Measurements from ENCODE around the gene TRIM44.

TRIM44 gene

GRCh38 chr11:35655856-35656255 is 6.7 kb upstream of the TRIM44 start:
- Histone ChIP-seq H3K9me3 (ENCODE audit: control insufficient read depth, low read length) (no peaks in the 10 kb centered on the region), H3K27ac (no peak overlapping the region), H3K4me2 (ENCODE audit: low read length) (no peak overlapping the region), H3K79me2 (no peaks in the 10 kb centered on the region), H3K9ac (no peak overlapping the region), H3K36me3 (ENCODE audit: control insufficient read depth, insufficient read depth, low read length) (no peaks in the 10 kb centered on the region), H3K4me1 (no peaks in the 10 kb centered on the region), H3K4me3 (ENCODE audit: low read depth, low read length) (no peak overlapping the region), H2AFZ (no peak overlapping the region), H3K27me3 (ENCODE audit: control insufficient read depth, insufficient read depth, low read length) (no peaks in the 10 kb centered on the region)
- TF ChIP-seq CTCF (IDR thresholded peaks at IDR 0.05) = no peak

GRCh38 chr11:35658020-35658948 is 4.3 kb upstream of the TRIM44 start:
- no peak for TF ChIP-seq CTCF (IDR thresholded peaks at IDR 0.05)
- no peaks in the 10 kb centered on the region for H3K4me1 ChIP-seq
- H3K27ac ChIP-seq = no peak overlapping the region
- no peak overlapping the region for H3K9ac ChIP-seq
- H3K36me3 ChIP-seq (ENCODE audit: control insufficient read depth, insufficient read depth, low read length) = no peaks in the 10 kb centered on the region
- H3K9me3 ChIP-seq (ENCODE audit: control insufficient read depth, low read length) = no peaks in the 10 kb centered on the region
- H3K27me3 ChIP-seq (ENCODE audit: control insufficient read depth, insufficient read depth, low read length) = no peaks in the 10 kb centered on the region
- H2AFZ ChIP-seq = no peak overlapping the region
- H3K79me2 ChIP-seq = peaks cover 3% of the 10 kb centered on the region
- H3K4me2 ChIP-seq (ENCODE audit: low read length) = no peak overlapping the region
- no peak overlapping the region for H3K4me3 ChIP-seq (ENCODE audit: low read depth, low read length)

GRCh38 chr11:35661534-35661933 is 1.0 kb upstream of the TRIM44 start:
- H3K4me1 ChIP-seq = no peaks in the 10 kb centered on the region
- peaks cover 3% of the 10 kb centered on the region for H3K79me2 ChIP-seq
- H3K9ac ChIP-seq = no peak overlapping the region
- H3K27ac ChIP-seq = no peak overlapping the region
- H3K4me2 ChIP-seq (ENCODE audit: low read length) = no peak overlapping the region
- H3K27me3 ChIP-seq (ENCODE audit: control insufficient read depth, insufficient read depth, low read length) = no peaks in the 10 kb centered on the region
- peak overlapping the region; percentile 97 for H2AFZ ChIP-seq
- TF ChIP-seq CTCF (IDR thresholded peaks at IDR 0.05) = no peak
- H3K9me3 ChIP-seq (ENCODE audit: control insufficient read depth, low read length) = no peaks in the 10 kb centered on the region
- peak overlapping the region; percentile 52 for H3K4me3 ChIP-seq (ENCODE audit: low read depth, low read length)
- H3K36me3 ChIP-seq (ENCODE audit: control insufficient read depth, insufficient read depth, low read length) = no peaks in the 10 kb centered on the region

- no peaks in the 10 kb centered on the region for H3K9me3 ChIP-seq (ENCODE audit: control insufficient read depth, low read length)
- no peak overlapping the region for H3K9ac ChIP-seq
- peak overlapping the region; percentile 97 for H2AFZ ChIP-seq
- no peak for TF ChIP-seq CTCF (IDR thresholded peaks at IDR 0.05)
- no peaks in the 10 kb centered on the region for H3K4me1 ChIP-seq
- peak overlapping the region; percentile 71 for H3K4me2 ChIP-seq (ENCODE audit: low read length)
- H3K79me2 ChIP-seq = peaks cover 3% of the 10 kb centered on the region
- H3K27ac ChIP-seq = peak overlapping the region; percentile 72
- peak overlapping the region; percentile 52 for H3K4me3 ChIP-seq (ENCODE audit: low read depth, low read length)
- no peaks in the 10 kb centered on the region for H3K36me3 ChIP-seq (ENCODE audit: control insufficient read depth, insufficient read depth, low read length)
- H3K27me3 ChIP-seq (ENCODE audit: control insufficient read depth, insufficient read depth, low read length) = no peaks in the 10 kb centered on the region
Measured at GRCh38 chr11:35662061-35662648, 420 bp upstream of the TRIM44 start.
